Right atrium auricular region (tissue), 2 donors: Measurements from ENCODE around the gene TTC4. TPM values are rescaled to one million over a fixed set of nuclear protein-coding genes. Genes with fewer than 3 reads are reported as not detected.

ENCODE experiments used
- DNase-seq: peaks from one replicate; pipeline ENCODE4 v3.0.0-alpha.2; 2019; ENCODE audit warnings: low spot score
- H3K27ac ChIP-seq, 2 donors: fragments of 200-600 bp; sonication (generic); 1 replicate in 1 of 2; 2 replicates in 1 of 2; pipeline ENCODE4 v1.5.1; 2016 to 2019
- H3K27me3 ChIP-seq, 2 donors: fragments of 200-600 bp; sonication (generic); one replicate each; pipeline versions ENCODE4 v1.5.1 to v1.6.0; 2017 to 2019
- H3K36me3 ChIP-seq: fragments of 200-600 bp; sonication (generic); one replicate; pipeline ENCODE4 v1.5.1; 2016
- H3K4me1 ChIP-seq, 2 donors: fragments of 200-600 bp; sonication (generic); one replicate each; pipeline versions ENCODE4 v1.5.1 to v1.6.0; 2017 to 2019
- H3K4me3 ChIP-seq, 2 donors: fragments of 200-600 bp; sonication (generic); 1 replicate in 1 of 2; 2 replicates in 1 of 2; pipeline ENCODE4 v1.5.1; 2017 to 2019; ENCODE audit warnings: mild to moderate bottlenecking in 1 of 2, moderate library complexity in 1 of 2
- H3K9me3 ChIP-seq, 2 donors: fragments of 200-600 bp; sonication (generic); one replicate each; pipeline ENCODE4 v1.5.1; 2019
- total RNA-seq, 2 donors: library from RNA; depleted of rRNA; stranded (reverse); fragments of >200 nt; gene quantifications; one replicate each; pipeline ENCODE4 v1.1.0, GENCODE V29; 2016
- TF ChIP-seq, protein P1 (sequence below), 2 donors: fragments of 200-600 bp; sonication (generic); IDR thresholded peaks; one replicate each; pipeline ENCODE4 v1.5.1; 2019; ENCODE audit warnings: antibody characterized with exemption in 2 of 2

TTC4 gene
- total RNA-seq, 2 donors from 2014 or later, result 9.8 to 10.3 TPM

DNA sequence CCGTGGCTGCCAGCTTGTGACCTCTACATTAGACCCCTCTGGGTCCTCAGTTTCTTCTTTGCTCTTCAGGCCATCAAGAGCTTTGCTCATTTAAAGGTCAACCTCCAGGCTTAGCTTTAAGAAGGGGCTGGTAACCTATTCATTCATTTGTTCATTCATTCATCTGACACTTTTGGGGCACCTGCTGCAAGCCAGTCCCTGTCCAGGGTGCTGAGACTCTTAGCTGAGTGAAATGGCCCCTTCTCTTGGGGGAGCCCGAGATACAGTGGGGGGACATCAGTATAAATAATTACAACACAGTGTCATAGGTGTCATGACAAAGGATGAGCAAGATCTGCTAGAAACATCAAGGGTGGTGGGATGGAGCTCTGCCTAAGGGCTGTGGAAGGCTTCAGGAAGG, 10.5 kb upstream of the TTC4 start:
- Histone ChIP-seq H3K9me3 (no peaks in the 10 kb centered on the region), H3K4me3 (no peak overlapping the region), H3K4me1 (no peaks in the 10 kb centered on the region), H3K27ac (no peak overlapping the region), H3K36me3 (no peaks in the 10 kb centered on the region), H3K27me3 (no peaks in the 10 kb centered on the region)
- DNase-seq, result peak; percentile 13
- TF ChIP-seq, protein P1, sequence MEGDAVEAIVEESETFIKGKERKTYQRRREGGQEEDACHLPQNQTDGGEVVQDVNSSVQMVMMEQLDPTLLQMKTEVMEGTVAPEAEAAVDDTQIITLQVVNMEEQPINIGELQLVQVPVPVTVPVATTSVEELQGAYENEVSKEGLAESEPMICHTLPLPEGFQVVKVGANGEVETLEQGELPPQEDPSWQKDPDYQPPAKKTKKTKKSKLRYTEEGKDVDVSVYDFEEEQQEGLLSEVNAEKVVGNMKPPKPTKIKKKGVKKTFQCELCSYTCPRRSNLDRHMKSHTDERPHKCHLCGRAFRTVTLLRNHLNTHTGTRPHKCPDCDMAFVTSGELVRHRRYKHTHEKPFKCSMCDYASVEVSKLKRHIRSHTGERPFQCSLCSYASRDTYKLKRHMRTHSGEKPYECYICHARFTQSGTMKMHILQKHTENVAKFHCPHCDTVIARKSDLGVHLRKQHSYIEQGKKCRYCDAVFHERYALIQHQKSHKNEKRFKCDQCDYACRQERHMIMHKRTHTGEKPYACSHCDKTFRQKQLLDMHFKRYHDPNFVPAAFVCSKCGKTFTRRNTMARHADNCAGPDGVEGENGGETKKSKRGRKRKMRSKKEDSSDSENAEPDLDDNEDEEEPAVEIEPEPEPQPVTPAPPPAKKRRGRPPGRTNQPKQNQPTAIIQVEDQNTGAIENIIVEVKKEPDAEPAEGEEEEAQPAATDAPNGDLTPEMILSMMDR (IDR thresholded peaks at IDR 0.05), result no peak

DNA sequence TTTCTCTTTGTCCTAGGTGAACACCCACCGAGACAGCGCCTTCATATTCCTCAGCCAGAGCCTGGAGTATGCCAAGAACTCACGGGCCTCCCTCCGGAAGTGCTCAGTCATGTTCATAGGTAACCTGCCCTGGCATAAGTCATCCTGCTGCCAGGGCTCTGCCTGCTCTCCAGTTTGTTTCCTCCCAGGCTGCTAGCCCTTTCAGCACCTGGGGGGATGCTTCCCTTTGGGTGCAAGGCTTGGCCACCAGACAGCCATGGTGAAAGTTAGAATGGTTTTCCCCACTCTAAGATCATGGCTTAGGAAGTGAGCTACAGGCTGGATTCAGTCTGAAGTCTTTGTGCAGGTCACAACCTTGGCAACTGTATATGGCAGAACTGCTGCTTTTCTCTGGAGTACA, 9.2 kb upstream of the TTC4 start:
- Histone ChIP-seq H3K27ac (no peak overlapping the region), H3K9me3 (no peaks in the 10 kb centered on the region), H3K27me3 (no peaks in the 10 kb centered on the region), H3K4me3 (no peak overlapping the region), H3K36me3 (no peaks in the 10 kb centered on the region), H3K4me1 (no peaks in the 10 kb centered on the region)
- DNase-seq, result peak; percentile 18
- TF ChIP-seq, protein P1 (IDR thresholded peaks at IDR 0.05), result no peak

DNA sequence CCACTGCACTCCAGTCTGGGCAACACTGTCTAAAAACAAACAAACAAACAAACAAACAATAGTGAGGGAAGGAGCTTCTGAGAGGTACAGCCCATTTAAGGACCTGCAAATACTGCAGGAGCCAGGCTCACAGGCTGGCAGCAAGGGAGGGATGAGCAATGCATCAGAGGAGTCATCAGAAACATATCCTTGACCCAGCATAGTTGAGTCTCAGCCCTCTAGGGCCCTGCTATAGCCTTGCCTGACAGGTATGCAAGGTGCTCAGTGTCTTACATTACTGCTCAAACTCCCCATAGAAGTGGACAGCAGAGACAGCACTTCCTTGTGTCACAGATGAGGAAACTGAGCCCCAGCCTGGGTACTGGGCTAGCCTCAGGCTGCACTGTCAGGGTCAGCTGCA, 7.3 kb upstream of the TTC4 start:
- Histone ChIP-seq H3K27ac (no peak overlapping the region), H3K27me3 (no peaks in the 10 kb centered on the region), H3K4me1 (no peaks in the 10 kb centered on the region), H3K9me3 (no peaks in the 10 kb centered on the region), H3K4me3 (no peak overlapping the region), H3K36me3 (no peaks in the 10 kb centered on the region)
- peak; percentile 16 for DNase-seq
- TF ChIP-seq, protein P1 (IDR thresholded peaks at IDR 0.05), result no peak

DNA sequence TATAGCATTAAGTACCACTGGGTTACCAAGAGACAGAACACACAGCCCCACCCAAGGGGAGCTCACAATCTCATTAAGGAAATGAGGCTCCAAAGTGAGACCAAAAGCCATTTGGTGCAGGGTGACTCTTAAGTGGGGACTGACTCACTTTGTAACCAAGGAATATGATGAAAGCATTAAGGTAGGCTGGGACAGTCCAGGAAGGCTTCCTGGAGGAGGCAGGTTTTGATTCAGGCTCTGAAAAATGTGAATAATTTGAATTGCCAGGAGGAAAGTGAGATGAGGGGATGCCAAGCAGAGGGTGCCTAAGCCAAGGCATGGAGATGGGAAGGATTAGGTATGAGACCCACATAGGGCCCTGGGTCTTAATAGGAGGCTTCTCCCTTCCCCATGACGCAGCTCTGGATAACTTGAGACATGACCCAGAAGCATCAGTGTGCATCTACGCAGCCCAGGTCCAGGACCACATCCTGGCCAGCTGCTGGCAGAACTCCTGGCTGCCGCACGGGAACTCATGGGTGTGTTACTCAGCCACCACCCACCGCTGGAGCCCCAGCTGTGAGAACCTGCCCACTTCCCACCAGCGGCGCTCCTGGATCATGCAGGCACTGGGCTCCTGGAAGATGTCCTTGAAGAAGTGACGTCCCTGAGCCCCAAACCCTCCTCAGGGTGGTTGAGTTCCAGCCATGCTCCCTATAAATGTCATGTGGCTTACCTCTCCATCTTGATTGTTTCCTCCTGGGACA, 5.9 kb upstream of the TTC4 start:
- Histone ChIP-seq H3K4me3 (no peak overlapping the region), H3K4me1 (peaks cover 0 to under 1% of the 10 kb centered on the region in 2 donors), H3K27me3 (no peaks in the 10 kb centered on the region), H3K36me3 (no peaks in the 10 kb centered on the region), H3K27ac (no peak overlapping the region), H3K9me3 (no peaks in the 10 kb centered on the region)
- DNase-seq, result peak; percentile 21
- TF ChIP-seq, protein P1 (IDR thresholded peaks at IDR 0.05), result no peak

DNA sequence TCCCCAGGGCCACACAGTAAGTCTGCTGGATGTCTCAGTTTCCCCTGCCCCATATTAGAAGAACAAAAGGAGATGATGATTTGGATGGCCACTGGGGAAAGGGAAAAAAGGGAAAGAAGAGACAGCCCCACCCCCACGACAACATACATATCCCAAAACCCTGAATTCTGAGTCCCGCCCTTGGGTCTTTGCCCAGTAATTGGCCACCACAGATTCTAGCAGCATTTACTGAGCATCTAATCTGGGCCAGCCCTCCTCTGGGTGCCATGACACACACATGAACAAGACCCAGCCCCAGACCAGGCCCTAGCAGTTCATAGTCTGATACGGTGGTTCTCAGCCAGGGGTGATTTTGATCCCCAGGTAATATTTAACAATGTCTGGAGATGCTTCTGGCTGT, 5.2 kb upstream of the TTC4 start:
- Histone ChIP-seq H3K27me3 (no peaks in the 10 kb centered on the region), H3K4me1 (peaks cover 0 to 7% of the 10 kb centered on the region in 2 donors), H3K27ac (no peak overlapping the region), H3K4me3 (no peak overlapping the region), H3K9me3 (no peaks in the 10 kb centered on the region), H3K36me3 (no peaks in the 10 kb centered on the region)
- DNase-seq, result peak; percentile 7
- TF ChIP-seq, protein P1 (IDR thresholded peaks at IDR 0.05), result no peak

DNA sequence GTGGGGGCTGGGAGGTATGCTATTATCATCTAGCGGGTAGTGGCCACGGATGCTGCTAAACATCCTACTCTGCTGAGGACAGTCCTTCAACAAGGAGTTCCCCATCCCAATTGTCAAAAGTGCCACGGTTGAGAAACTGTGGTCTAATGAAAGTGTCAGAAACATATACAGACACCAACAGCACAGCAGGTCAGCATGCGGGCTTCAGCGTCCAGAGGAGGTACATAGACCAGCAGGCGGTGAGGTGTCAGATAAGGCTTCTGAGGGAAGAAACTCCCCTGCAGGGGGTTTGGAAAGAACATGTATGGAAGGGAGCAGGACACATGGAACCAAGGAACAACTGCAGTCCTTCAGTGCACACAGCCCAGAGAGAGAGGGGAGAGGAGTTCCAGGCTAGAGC, 4.8 kb upstream of the TTC4 start:
- Histone ChIP-seq H3K9me3 (no peaks in the 10 kb centered on the region), H3K27ac (no peak overlapping the region), H3K4me3 (no peak overlapping the region), H3K4me1 (peaks cover 0 to 7% of the 10 kb centered on the region in 2 donors), H3K36me3 (no peaks in the 10 kb centered on the region), H3K27me3 (no peaks in the 10 kb centered on the region)
- TF ChIP-seq, protein P1 (IDR thresholded peaks at IDR 0.05), result no peak
- DNase-seq, result peak; percentile 18
